ENCODE results near the gene RHOBTB1. TPM values are rescaled to one million over a fixed set of nuclear protein-coding genes. Genes with fewer than 3 reads are reported as not detected.
"Not testable (repeated sequence)": the region's sequence is repeated elsewhere in the genome, so short reads cannot be mapped to it uniquely, and the experiment has no call there.

RHOBTB1 gene
- total RNA-seq, 4 donors from 2014 or later = 2.4 to 6.9 (median 4.2) TPM

GRCh38 chr10:60911715-60912114, 32.3 kb downstream of the RHOBTB1 start:
- intact Hi-C loops (cut with DNase I; ENCODE audit: low total_unique reads) = no loop called here
- TF ChIP-seq CTCF (IDR thresholded peaks at IDR 0.05) = no peak
- TF ChIP-seq POLR2A (IDR thresholded peaks at IDR 0.05) = no peak
- no peak overlapping the region for H3K4me3 ChIP-seq (ENCODE audit: low read depth, poor library complexity, severe bottlenecking)
- WGBS, 2 donors = 94 to 96% methylated on average over 5 of the region's 5 CpGs
- DNase-seq (ENCODE audit: low spot score in 2 of 2) = no peak

- TF ChIP-seq POLR2A (IDR thresholded peaks at IDR 0.05) = no peak
- TF ChIP-seq CTCF (IDR thresholded peaks at IDR 0.05) = no peak
- DNase-seq (ENCODE audit: low spot score in 2 of 2) = no peak
- intact Hi-C loops (cut with DNase I; ENCODE audit: low total_unique reads) = no loop called here
- 94 to 96% methylated on average over 16 of the region's 16 CpGs for WGBS, 2 donors
- no peak overlapping the region for H3K4me3 ChIP-seq (ENCODE audit: low read depth, poor library complexity, severe bottlenecking)
Observed at GRCh38 chr10:60911216-60911615, 32.8 kb downstream of the RHOBTB1 start.

- 59% methylated on average over 5 of the region's 5 CpGs for WGBS, 2 donors
- TF ChIP-seq POLR2A (IDR thresholded peaks at IDR 0.05) (no peak), CTCF (IDR thresholded peaks at IDR 0.05) (no peak)
- intact Hi-C loops (cut with DNase I; ENCODE audit: low total_unique reads) = no loop called here
- DNase-seq (ENCODE audit: low spot score in 2 of 2) = no peak
- no peak overlapping the region for H3K4me3 ChIP-seq (ENCODE audit: low read depth, poor library complexity, severe bottlenecking)
Observed at GRCh38 chr10:60910543-60910942, 33.4 kb downstream of the RHOBTB1 start.

GRCh38 chr10:60908896-60909295, 35.1 kb downstream of the RHOBTB1 start:
- no peak for DNase-seq (ENCODE audit: low spot score in 2 of 2)
- 79 to 87% methylated on average over 6 of the region's 6 CpGs for WGBS, 2 donors
- TF ChIP-seq CTCF (IDR thresholded peaks at IDR 0.05) = no peak
- no peak overlapping the region for H3K4me3 ChIP-seq (ENCODE audit: low read depth, poor library complexity, severe bottlenecking)
- intact Hi-C loops (cut with DNase I; ENCODE audit: low total_unique reads) = no loop called here

GRCh38 chr10:60908031-60908430, 36.0 kb downstream of the RHOBTB1 start:
- TF ChIP-seq CTCF (IDR thresholded peaks at IDR 0.05) = no peak
- no peak for TF ChIP-seq POLR2A (IDR thresholded peaks at IDR 0.05)
- no peak overlapping the region for H3K4me3 ChIP-seq (ENCODE audit: low read depth, poor library complexity, severe bottlenecking)
- 82 to 83% methylated on average over 2 of the region's 2 CpGs for WGBS, 2 donors
- intact Hi-C loops (cut with DNase I; ENCODE audit: low total_unique reads) = no loop called here
- no peak for DNase-seq (ENCODE audit: low spot score in 2 of 2)

GRCh38 chr10:60907236-60907635, 36.7 kb downstream of the RHOBTB1 start:
- 94 to 97% methylated on average over 3 of the region's 3 CpGs for WGBS, 2 donors
- TF ChIP-seq CTCF (IDR thresholded peaks at IDR 0.05) (no peak), POLR2A (IDR thresholded peaks at IDR 0.05) (no peak)
- intact Hi-C loops (cut with DNase I; ENCODE audit: low total_unique reads) = no loop called here
- DNase-seq (ENCODE audit: low spot score in 2 of 2) = no peak
- H3K4me3 ChIP-seq (ENCODE audit: low read depth, poor library complexity, severe bottlenecking) = no peak overlapping the region

GRCh38 chr10:60906825-60907224, 37.2 kb downstream of the RHOBTB1 start:
- 90 to 99% methylated on average over 6 of the region's 6 CpGs for WGBS, 2 donors
- DNase-seq (ENCODE audit: low spot score in 2 of 2); intact Hi-C loops (cut with DNase I; ENCODE audit: low total_unique reads); H3K4me3 ChIP-seq (ENCODE audit: low read depth, poor library complexity, severe bottlenecking): not testable (repeated sequence)
